WI38 (cell line): ENCODE data around the gene TNP2.

ENCODE experiments used
- H3K4me3 ChIP-seq: 2 replicates; pipeline ENCODE4 v1.5.1; 2011; ENCODE audit warnings: low read depth, mild to moderate bottlenecking, control low read depth, low read length
- TF ChIP-seq, protein P1 (sequence below): IDR thresholded peaks from 2 replicates; pipeline ENCODE4 v1.5.1; 2012; ENCODE audit warnings: low read depth, mild to moderate bottlenecking, control low read depth, low read length

Gene TNP2

GRCh38 chr16:11253009-11253994 lies 15.8 kb downstream of the TNP2 start:
- TF ChIP-seq, protein P1, sequence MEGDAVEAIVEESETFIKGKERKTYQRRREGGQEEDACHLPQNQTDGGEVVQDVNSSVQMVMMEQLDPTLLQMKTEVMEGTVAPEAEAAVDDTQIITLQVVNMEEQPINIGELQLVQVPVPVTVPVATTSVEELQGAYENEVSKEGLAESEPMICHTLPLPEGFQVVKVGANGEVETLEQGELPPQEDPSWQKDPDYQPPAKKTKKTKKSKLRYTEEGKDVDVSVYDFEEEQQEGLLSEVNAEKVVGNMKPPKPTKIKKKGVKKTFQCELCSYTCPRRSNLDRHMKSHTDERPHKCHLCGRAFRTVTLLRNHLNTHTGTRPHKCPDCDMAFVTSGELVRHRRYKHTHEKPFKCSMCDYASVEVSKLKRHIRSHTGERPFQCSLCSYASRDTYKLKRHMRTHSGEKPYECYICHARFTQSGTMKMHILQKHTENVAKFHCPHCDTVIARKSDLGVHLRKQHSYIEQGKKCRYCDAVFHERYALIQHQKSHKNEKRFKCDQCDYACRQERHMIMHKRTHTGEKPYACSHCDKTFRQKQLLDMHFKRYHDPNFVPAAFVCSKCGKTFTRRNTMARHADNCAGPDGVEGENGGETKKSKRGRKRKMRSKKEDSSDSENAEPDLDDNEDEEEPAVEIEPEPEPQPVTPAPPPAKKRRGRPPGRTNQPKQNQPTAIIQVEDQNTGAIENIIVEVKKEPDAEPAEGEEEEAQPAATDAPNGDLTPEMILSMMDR = no peak
- peak overlapping the region; percentile 86 for H3K4me3 ChIP-seq

- TF ChIP-seq, protein P1 = no peak
- H3K4me3 ChIP-seq = peak overlapping the region; percentile 86
Observed at GRCh38 chr16:11252482-11252931, 16.6 kb downstream of the TNP2 start.

- TF ChIP-seq, protein P1 = no peak
Observed at GRCh38 chr16:11251525-11252481, 17.3 kb downstream of the TNP2 start.

DNA sequence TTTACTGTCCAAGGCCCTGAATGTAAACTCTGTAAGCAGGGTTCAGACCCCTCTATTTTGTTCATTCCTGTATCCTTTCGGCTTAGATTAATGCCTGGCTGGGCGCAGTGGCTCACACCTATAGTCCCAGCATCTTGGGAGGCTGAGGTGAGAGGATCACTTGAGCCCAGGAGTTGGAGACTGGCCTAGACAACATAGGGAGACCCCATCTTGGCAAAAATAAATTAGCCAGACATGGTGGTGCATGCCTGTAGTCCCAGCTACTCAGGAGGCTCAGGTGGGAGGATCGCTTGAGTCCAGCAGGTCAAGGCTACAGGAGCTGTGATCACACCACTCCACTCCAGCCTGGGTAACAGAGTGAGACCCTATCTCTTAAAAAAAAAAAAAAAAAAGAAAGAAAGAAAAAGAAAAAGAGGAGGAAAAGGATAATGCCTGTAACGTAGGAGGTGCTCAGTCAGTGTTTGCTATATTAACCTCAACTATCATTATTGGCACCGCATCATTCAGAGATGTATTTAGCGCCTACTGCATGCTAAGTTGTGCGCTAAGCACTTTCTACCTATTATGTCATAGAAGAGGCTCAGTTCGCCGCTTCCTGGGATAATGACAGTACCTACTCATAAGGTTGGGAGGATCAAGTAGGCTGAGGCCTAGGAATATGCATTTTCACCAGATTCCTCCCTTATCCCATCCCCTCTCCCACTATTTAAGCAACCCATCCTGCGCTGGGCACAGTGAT lies 18.2 kb downstream of the TNP2 start:
- TF ChIP-seq, protein P1 = no peak
- no peak overlapping the region for H3K4me3 ChIP-seq

More at GRCh38 chr16:11251525-11252481, 17.3 kb downstream of the TNP2 start:
- peak overlapping the region; percentile 86 for H3K4me3 ChIP-seq

DNA sequence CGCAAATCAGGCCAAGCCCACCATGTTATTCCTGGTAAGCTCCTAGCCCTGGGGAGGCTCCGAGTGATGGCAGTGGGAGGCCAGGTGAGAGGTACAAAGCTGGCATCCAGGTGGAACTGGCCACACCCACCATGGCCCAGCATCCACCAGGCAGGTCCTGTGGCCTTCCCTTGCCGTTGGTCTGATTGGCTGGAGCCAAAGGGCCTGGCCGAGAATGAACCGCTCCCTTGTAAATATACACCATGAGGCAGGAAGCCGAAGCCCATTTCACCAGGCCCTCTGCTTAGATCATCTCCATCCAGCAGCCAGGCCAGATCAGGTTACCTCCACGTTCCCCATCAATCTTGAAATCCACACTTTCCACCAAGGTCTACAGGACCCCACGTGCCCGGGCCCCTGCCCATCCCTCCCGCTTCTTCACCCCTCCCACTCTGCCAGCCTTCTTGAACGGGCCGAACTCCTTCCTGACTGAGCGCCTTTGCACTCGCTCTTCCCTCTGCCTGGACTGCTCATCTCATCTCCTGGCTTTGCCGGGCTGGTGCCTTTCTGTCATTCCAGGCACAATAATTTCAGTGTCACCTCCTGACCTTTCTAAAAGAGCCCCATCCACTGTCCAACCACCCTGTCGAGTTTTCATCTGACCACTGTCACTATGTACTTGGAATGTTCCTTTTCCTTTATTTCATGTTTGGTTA lies 18.9 kb downstream of the TNP2 start:
- H3K4me3 ChIP-seq = no peak overlapping the region
- TF ChIP-seq, protein P1 = no peak
